Bronchial epithelial cell (primary cell): ENCODE results near the gene RPEL1. TPM values are rescaled to one million over a fixed set of nuclear protein-coding genes. Genes with fewer than 3 reads are reported as not detected.

ENCODE experiments used
- DNase-seq: peaks from one replicate; pipeline ENCODE4 v3.0.0-alpha.2; 2010; ENCODE audit warnings: low read depth
- FAIRE-seq: peaks from 2 replicates; lab custom pipeline; 2011; peaks lifted over from hg19 to GRCh38; lab: Jason Lieb, UNC
- H3K27me3 ChIP-seq: 2 replicates; pipeline ENCODE4 v1.5.1; 2011; ENCODE audit warnings: low read length; ENCODE audit not compliant: control insufficient read depth, insufficient read depth
- H3K36me3 ChIP-seq: 2 replicates; pipeline ENCODE4 v1.5.1; 2011; ENCODE audit warnings: low read length; ENCODE audit not compliant: control insufficient read depth, insufficient read depth
- H3K4me3 ChIP-seq: 2 replicates; pipeline ENCODE4 v1.5.1; 2011; ENCODE audit warnings: mild to moderate bottlenecking, low read depth, low read length, control low read depth
- total RNA-seq: library from RNA; depleted of rRNA; stranded (reverse); fragments of >200 nt; gene quantifications from 2 replicates; pipeline ENCODE4 v1.2.1, GENCODE V29; 2014
- TF ChIP-seq, protein P1 (sequence below): IDR thresholded peaks from 2 replicates; pipeline ENCODE4 v1.5.1; 2011; ENCODE audit warnings: mild to moderate bottlenecking, moderate library complexity, low read length, control low read depth, inconsistent platforms; ENCODE audit not compliant: insufficient read depth, severe bottlenecking

Gene RPEL1
- total RNA-seq, 1 donor from 2014 or later, result under 0.01 TPM

DNA sequence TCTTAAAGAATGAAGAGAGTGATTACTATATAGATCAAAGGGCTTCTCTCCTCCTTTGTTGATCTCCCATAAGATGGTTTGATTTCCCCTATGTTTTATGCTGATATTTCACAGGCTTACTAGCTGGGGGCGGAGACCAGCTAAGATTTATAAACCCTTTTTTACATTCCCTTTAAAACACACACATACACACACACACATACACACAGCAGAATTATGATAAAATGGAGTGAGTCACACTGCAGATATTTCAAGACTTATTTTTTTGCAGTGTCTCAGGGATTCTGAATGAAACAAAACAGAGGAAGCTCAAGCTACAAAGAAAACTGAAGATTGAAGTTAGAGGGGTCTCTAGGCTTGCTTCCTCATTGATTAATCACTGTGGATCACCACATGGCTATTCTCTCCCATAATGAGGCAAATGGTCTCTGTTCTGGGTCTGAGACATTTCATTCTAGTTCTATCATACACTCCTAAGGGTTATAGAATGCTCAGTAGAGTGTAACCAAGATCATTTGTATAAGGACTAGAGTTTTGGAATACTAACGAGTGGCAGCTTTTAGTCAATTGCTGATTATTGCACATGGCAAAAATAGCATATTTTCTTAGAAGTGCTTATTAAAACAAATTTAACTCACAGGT lies 49.8 kb downstream of the RPEL1 start:
- H3K4me3 ChIP-seq, result no peak overlapping the region
- peak; percentile 48 for DNase-seq
- no peak for FAIRE-seq
- no peaks in the 10 kb centered on the region for H3K27me3 ChIP-seq
- H3K36me3 ChIP-seq, result no peaks in the 10 kb centered on the region
- TF ChIP-seq, protein P1, sequence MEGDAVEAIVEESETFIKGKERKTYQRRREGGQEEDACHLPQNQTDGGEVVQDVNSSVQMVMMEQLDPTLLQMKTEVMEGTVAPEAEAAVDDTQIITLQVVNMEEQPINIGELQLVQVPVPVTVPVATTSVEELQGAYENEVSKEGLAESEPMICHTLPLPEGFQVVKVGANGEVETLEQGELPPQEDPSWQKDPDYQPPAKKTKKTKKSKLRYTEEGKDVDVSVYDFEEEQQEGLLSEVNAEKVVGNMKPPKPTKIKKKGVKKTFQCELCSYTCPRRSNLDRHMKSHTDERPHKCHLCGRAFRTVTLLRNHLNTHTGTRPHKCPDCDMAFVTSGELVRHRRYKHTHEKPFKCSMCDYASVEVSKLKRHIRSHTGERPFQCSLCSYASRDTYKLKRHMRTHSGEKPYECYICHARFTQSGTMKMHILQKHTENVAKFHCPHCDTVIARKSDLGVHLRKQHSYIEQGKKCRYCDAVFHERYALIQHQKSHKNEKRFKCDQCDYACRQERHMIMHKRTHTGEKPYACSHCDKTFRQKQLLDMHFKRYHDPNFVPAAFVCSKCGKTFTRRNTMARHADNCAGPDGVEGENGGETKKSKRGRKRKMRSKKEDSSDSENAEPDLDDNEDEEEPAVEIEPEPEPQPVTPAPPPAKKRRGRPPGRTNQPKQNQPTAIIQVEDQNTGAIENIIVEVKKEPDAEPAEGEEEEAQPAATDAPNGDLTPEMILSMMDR, result no peak

Other genes starting within 250 kb of the RPEL1 start
- 105 and 127 TPM in 2 replicates for gene NT5C2, start 52.6 kb upstream of the RPEL1 start, total RNA-seq
- gene INA, start 31.3 kb downstream of the RPEL1 start, total RNA-seq, result 0.26 TPM in 2 replicates
- gene PCGF6, start 105.3 kb downstream of the RPEL1 start, total RNA-seq, result 11.1 and 12.9 TPM in 2 replicates
- 3.3 and 3.7 TPM in 2 replicates for gene TAF5, start 122.1 kb downstream of the RPEL1 start, total RNA-seq
- 131 and 153 TPM in 2 replicates for gene ATP5MK, start 150.6 kb downstream of the RPEL1 start, total RNA-seq
- gene PDCD11, start 150.7 kb downstream of the RPEL1 start, total RNA-seq, result 38.7 and 44.5 TPM in 2 replicates
- gene CALHM2, start 206.5 kb downstream of the RPEL1 start, total RNA-seq, result 0.53 and 0.64 TPM in 2 replicates
- gene CALHM1, start 213.0 kb downstream of the RPEL1 start, total RNA-seq, result not detected in 2 replicates
- gene CALHM3, start 233.4 kb downstream of the RPEL1 start, total RNA-seq, result not detected in 2 replicates
- gene NEURL1, start 247.8 kb downstream of the RPEL1 start, total RNA-seq, result 1.1 and 5.1 TPM in 2 replicates